ENCODE data around the gene SLC25A25. TPM values are rescaled to one million over a fixed set of nuclear protein-coding genes. Genes with fewer than 3 reads are reported as not detected.
"Not testable (repeated sequence)": the region's sequence is repeated elsewhere in the genome, so short reads cannot be mapped to it uniquely, and the experiment has no call there.

SLC25A25 gene
- total RNA-seq, 1 donor from 2014 or later, result 89.5 TPM

GRCh38 chr9:128123451-128124080, 55.5 kb downstream of the SLC25A25 start:
- no peak for DNase-seq (ENCODE audit: low spot score)

DNA sequence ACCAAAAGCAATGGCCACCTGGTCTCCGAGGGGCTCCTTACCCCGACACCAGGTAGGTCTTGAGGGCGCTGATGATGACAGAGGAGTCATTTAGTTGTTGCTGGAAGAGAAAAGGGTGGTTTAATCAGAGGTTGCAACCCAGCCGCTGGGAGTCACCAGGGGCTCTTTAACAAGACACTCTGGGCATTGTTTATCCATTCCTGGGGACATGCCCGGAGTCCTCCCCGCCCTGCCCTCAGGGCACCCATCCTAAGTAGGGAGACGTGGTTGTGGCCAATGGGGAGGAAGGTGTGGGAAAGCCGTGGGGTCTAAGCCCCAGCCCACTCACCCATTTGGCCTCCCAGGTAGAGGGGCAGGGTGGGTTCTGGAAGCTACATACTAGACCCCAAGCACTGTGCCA, 56.4 kb downstream of the SLC25A25 start:
- DNase-seq (ENCODE audit: low spot score), result no peak

- no peak for DNase-seq (ENCODE audit: low spot score)
Observed at GRCh38 chr9:128124873-128125579, 57.0 kb downstream of the SLC25A25 start.

DNA sequence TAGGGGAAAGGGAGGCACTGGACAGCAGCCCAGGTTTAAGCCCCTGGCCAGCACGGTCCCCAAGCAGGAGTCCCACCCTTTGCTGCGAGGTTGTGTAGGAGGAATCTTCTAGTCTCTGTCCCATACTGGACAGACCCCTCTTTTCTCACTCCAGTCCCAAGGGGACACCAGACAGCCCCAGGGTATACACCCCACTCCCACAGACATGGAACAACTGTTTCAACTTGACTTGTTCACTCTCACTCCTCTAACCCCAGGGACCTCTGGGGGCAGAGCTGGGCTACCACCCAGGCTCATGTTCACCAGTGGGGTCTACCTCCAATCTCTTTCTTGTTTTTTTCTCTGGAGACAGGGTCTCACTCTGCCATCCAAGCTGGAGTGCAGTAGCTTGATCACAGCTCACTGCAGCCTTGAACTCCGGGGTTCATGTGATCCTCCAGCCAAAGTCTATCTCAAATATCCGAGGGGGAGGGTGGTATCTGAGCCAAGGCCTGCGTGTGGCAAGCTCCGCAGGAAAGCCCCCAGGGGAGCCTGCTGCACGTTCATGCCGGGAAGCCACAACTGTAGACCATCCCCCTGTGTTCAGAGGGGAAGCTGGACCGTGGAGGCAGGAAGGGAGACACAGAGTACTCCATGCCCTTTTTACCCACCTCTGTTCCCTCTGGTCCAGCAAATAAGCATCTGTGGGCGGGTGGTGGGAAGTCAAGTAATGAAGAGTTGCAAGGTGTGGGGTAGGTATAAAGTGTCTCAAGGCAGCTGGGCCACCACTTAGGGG, 57.7 kb downstream of the SLC25A25 start:
- no peak for DNase-seq (ENCODE audit: low spot score)

GRCh38 chr9:128127568-128127989, 59.5 kb downstream of the SLC25A25 start, which contains the start of gene PTGES2:
Gene PTGES2 (minus strand): TSS chr9:128127729. CDS start chr9:128127717, 12 bp downstream.
- DNase-seq (ENCODE audit: low spot score), result peak; percentile 95

DNA sequence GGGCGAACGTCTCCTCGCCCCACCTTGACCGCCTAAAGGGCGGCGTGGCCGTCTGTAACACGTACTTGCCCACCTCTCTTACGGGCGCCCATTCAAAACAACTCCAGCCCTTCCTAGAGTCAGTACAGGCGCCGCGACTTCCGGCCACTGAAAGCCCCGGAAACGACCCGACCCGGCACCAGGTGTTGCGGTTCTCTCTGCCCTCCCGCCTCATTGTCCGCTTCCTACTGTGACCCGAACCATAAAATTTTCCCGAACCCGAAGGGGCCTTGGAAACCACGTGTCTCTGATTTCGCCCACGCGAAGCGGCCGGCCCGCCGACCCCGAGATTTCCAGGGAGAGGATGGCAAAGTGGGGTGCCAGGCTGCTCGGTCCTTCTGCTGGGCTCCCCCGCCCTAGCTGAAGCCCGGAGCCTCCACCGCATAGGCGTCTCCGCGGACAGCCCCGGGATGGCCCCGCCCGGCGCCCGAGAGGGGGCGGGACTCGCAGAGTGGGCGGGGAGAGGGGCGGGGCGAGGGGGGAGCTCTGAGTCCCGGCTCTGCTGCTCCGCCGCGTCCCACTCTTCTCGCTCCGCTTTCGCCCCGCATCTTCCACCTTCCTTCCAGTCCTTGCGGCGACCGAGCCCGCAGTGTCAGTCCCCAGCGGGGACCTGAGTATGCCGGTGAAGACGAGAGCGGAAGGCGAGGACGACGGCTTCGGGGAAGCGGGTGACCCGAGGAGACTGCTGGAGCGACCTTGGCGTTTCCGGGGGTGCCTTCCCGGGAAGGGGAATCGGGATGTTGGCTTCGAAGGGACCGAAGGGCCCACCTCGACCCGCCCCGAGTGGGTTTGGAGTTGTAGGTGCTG, 60.2 kb downstream of the SLC25A25 start:
- DNase-seq (ENCODE audit: low spot score), result no peak

GRCh38 chr9:128128836-128129590, 61.0 kb downstream of the SLC25A25 start:
- no peak for DNase-seq (ENCODE audit: low spot score)

- not testable (repeated sequence) for DNase-seq (ENCODE audit: low spot score)
Observed at GRCh38 chr9:128129976-128130590, 62.1 kb downstream of the SLC25A25 start.

GRCh38 chr9:128130651-128131050, 62.6 kb downstream of the SLC25A25 start:
- not testable (repeated sequence) for DNase-seq (ENCODE audit: low spot score)

DNA sequence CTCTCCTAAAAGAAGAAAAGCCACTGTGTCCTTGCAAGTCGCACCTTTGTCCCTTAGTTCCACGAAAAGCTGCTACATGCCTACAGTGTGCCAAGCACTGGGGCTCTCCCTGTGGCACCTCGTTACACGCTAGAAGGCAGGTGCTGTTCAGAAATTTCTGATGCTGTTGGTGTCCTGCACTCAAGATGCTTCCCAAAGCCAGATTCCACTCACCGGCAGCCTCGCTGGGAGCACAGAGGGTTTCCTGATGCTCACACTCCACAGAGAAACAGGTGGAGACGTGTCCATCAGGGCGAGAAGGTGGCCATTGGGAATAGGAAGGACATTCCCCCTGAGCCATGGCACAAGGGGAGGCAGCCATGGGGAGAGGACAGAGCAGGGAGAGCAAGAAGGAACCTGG, 63.3 kb downstream of the SLC25A25 start:
- DNase-seq (ENCODE audit: low spot score), result not testable (repeated sequence)

DNA sequence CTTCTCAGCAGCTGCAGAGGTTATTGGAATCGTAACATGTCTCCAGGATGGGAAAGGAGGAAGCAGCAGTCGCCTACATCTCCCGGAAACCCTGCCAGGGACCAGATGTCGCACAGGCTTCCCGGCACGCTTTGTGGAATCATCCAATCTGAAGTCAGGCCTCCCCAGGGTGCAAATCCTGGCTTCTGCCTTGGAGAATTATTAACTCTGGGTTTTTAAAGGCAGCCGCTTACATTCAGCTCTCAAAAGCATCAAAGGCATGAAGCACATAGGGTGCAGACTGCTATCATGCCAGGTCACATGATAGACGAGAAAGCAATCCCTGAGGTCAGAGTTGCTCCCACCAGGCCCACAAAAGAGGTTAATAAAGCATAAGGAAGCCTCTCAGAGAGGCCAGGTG, 64.1 kb downstream of the SLC25A25 start:
- not testable (repeated sequence) for DNase-seq (ENCODE audit: low spot score)

- DNase-seq (ENCODE audit: low spot score), result not testable (repeated sequence)
Observed at GRCh38 chr9:128135561-128135960, 67.5 kb downstream of the SLC25A25 start.

DNA sequence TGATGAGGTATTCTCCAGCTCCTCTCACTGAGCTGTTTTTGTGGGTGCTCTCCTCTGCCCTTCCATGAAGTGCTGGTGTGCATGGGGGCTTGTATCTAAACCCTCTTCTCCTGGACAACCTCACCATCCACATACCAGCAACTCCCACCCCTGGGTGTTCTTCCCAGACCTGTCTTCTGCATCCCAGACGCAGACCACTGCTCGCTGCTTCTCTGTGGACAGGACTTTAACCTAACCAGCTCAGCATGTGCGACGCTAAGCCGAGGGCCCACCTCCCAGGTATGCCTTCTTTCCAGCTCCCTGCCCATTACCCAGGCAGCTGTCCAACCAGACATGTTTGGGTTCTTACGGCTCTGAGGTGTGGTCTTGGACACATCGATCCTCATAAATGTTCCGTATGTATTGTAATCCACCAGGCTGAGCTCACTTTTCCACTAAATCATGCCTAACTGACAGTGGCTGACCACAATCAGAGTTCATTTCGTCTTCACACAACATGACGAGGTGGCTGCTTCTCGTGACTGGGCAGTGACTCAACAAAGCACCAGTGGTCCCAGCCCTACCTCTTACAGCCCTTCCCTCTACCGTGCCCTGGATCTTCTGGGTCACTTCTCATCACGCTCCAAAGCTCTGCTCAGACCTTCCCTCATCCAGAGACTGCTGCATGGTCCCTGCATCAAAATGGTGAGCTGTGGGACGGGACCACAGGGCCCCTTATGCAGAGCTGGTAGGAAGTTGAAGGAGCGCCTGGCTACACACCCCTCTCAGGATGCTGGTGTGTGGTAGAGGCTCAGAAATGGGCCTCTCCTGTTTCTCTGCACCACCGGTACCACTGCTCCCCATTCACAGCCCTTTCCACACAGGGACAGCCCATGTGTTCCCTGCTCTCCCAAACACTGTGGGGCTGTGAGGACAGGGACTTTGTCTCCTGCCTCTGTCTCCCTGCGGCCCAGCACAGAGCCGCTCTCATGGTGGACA, 69.1 kb downstream of the SLC25A25 start:
- no peak for DNase-seq (ENCODE audit: low spot score)

GRCh38 chr9:128138001-128138400, 70.0 kb downstream of the SLC25A25 start:
- DNase-seq (ENCODE audit: low spot score), result no peak

- DNase-seq (ENCODE audit: low spot score), result no peak
Observed at GRCh38 chr9:128139621-128140020, 71.6 kb downstream of the SLC25A25 start.

DNA sequence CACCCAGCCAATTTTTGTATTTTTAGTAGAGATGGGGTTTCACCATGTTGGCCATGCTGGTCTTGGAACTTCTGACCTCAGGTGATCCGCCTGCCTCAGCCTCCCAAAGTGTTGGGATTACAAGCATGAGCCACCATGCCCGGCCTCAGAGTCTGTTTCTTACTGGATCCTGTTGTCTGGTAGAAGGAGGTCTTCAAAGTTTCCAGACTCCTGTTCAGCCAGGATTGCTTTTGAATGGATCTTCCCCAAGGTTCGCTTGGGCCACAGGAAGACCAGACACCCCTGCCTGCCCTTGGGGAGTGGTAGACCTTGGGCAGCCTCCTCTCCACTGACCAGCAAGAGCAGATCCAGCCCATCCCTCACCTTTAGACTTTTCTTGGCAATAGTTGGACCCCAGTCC, 73.6 kb downstream of the SLC25A25 start:
- DNase-seq (ENCODE audit: low spot score), result no peak

GRCh38 chr9:128142061-128142460, 74.0 kb downstream of the SLC25A25 start:
- no peak for DNase-seq (ENCODE audit: low spot score)

DNA sequence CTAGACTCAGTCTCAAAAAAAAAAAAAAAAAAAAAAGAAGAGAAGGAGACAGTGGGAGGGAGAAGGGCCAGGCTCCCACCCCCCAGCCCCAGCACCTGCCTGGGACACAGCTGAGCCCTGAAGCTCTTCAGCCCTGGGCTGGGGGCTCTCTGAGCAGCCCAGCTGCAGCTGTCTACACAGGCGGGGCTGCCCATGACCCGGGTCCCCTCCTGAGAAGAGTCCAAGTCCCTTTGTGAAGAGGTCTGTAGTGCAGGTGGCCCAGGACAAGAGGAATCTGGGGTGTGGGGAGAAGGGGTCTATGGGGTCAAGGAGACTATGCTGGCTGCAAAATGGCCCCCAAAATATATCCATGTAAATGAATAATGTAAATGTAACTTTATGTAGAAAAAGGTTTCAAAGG, 74.6 kb downstream of the SLC25A25 start:
- DNase-seq (ENCODE audit: low spot score), result no peak

Measured in mesenteric fat pad (tissue), 1 donor.